ENCODE results near the gene SETBP1.

The SETBP1 gene

GRCh38 chr18:44795241-44795640 lies 114.6 kb downstream of the SETBP1 start:
- Histone ChIP-seq H3F3A (ENCODE audit: insufficient read depth, low read length) (no peaks in the 10 kb centered on the region), H3K4me1 (ENCODE audit: insufficient read depth, low read length, severe bottlenecking) (peaks cover 16% of the 10 kb centered on the region), H3K9me2 (ENCODE audit: low read depth, low read length) (no peaks in the 10 kb centered on the region), H3K27ac (ENCODE audit: low read depth, low read length, poor library complexity, severe bottlenecking) (no peak overlapping the region), H2AFZ (ENCODE audit: low read length) (no peak overlapping the region), H3K27me3 (ENCODE audit: insufficient read depth, low read length) (no peaks in the 10 kb centered on the region), H3K79me2 (ENCODE audit: insufficient read depth, low read length) (no peaks in the 10 kb centered on the region), H3K9me3 (ENCODE audit: low read length) (no peaks in the 10 kb centered on the region), H3K9ac (ENCODE audit: low read length) (no peak overlapping the region), H3K4me2 (ENCODE audit: low read length) (no peak overlapping the region), H3K36me3 (ENCODE audit: insufficient read depth, low read length) (peaks cover 2% of the 10 kb centered on the region), H3K4me3 (ENCODE audit: low read depth, low read length, poor library complexity, severe bottlenecking) (no peak overlapping the region), H4K20me1 (ENCODE audit: insufficient read depth, low read length) (no peaks in the 10 kb centered on the region)
- no peak for TF ChIP-seq EZH2 (IDR thresholded peaks at IDR 0.05; ENCODE audit: borderline replicate concordance, low read length)
- TF ChIP-seq CTCF (IDR thresholded peaks at IDR 0.05; ENCODE audit: low read length) = no peak

DNA sequence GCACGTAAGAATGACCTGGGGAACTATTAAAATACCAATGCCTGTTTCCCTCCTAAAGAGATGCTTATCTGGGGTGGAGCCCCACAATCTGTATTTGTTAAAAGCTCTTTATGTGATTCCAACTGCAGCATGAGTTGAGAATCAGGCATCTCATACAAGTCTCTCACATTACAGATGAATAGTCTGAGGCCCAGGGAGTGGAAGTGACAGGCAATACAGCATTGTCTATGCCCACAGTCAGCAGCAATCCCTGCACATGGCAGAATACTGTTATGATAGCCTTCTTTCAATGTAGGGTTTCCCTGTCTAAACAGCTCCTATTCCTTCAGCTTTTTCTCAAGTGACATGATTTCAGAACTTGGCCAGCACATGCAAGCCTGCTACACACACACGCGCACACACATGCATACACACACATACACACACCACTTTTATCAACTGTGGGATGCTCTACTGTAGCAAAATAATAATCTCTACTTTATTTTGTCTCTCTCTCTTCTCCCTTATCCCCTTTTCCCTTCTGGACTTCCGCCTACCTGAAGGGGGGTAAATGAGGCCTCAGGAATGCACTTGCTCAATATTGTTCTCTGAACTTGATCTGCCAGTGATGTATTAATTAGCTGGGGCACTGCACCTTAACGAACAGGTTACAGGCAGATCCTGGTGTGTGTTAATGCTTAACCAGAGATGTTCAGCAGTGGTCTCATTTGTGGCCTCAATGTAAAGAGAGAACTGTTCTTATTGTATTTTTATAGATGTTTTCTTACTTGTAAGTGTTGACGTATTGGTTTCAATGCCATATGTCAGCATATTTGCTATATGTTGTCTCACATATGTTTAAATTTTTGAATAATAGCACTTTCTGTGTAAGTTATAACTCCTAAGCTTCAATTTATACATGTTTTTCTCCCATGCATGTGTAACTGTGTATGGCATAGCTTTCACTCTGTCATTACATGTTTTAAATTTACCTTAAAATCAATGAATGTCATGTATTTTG lies 116.0 kb downstream of the SETBP1 start:
- H3K4me1 ChIP-seq (ENCODE audit: insufficient read depth, low read length, severe bottlenecking) = peaks cover 18% of the 10 kb centered on the region
- no peak overlapping the region for H3K27ac ChIP-seq (ENCODE audit: low read depth, low read length, poor library complexity, severe bottlenecking)
- no peaks in the 10 kb centered on the region for H3K9me2 ChIP-seq (ENCODE audit: low read depth, low read length)
- H3K27me3 ChIP-seq (ENCODE audit: insufficient read depth, low read length) = no peaks in the 10 kb centered on the region
- H3K4me2 ChIP-seq (ENCODE audit: low read length) = no peak overlapping the region
- TF ChIP-seq CTCF (IDR thresholded peaks at IDR 0.05; ENCODE audit: low read length) (no peak), EZH2 (IDR thresholded peaks at IDR 0.05; ENCODE audit: borderline replicate concordance, low read length) (no peak)
- H3K9me3 ChIP-seq (ENCODE audit: low read length) = no peaks in the 10 kb centered on the region
- H2AFZ ChIP-seq (ENCODE audit: low read length) = no peak overlapping the region
- H3K4me3 ChIP-seq (ENCODE audit: low read depth, low read length, poor library complexity, severe bottlenecking) = no peak overlapping the region
- H3K36me3 ChIP-seq (ENCODE audit: insufficient read depth, low read length) = peaks cover 6% of the 10 kb centered on the region
- H3K9ac ChIP-seq (ENCODE audit: low read length) = no peak overlapping the region
- no peaks in the 10 kb centered on the region for H4K20me1 ChIP-seq (ENCODE audit: insufficient read depth, low read length)
- no peaks in the 10 kb centered on the region for H3F3A ChIP-seq (ENCODE audit: insufficient read depth, low read length)
- H3K79me2 ChIP-seq (ENCODE audit: insufficient read depth, low read length) = no peaks in the 10 kb centered on the region

GRCh38 chr18:44798433-44799048 lies 117.9 kb downstream of the SETBP1 start:
- no peak overlapping the region for H3K4me3 ChIP-seq (ENCODE audit: low read depth, low read length, poor library complexity, severe bottlenecking)
- no peak overlapping the region for H3K4me2 ChIP-seq (ENCODE audit: low read length)
- H3K9me2 ChIP-seq (ENCODE audit: low read depth, low read length) = no peaks in the 10 kb centered on the region
- H3K4me1 ChIP-seq (ENCODE audit: insufficient read depth, low read length, severe bottlenecking) = peaks cover 18% of the 10 kb centered on the region
- no peaks in the 10 kb centered on the region for H3F3A ChIP-seq (ENCODE audit: insufficient read depth, low read length)
- TF ChIP-seq CTCF (IDR thresholded peaks at IDR 0.05; ENCODE audit: low read length) = no peak
- TF ChIP-seq EZH2 (IDR thresholded peaks at IDR 0.05; ENCODE audit: borderline replicate concordance, low read length) = no peak
- H2AFZ ChIP-seq (ENCODE audit: low read length) = no peak overlapping the region
- no peaks in the 10 kb centered on the region for H3K27me3 ChIP-seq (ENCODE audit: insufficient read depth, low read length)
- H3K79me2 ChIP-seq (ENCODE audit: insufficient read depth, low read length) = no peaks in the 10 kb centered on the region
- H3K9ac ChIP-seq (ENCODE audit: low read length) = no peak overlapping the region
- H4K20me1 ChIP-seq (ENCODE audit: insufficient read depth, low read length) = no peaks in the 10 kb centered on the region
- H3K36me3 ChIP-seq (ENCODE audit: insufficient read depth, low read length) = peaks cover 6% of the 10 kb centered on the region
- no peaks in the 10 kb centered on the region for H3K9me3 ChIP-seq (ENCODE audit: low read length)
- peak overlapping the region; percentile 8 for H3K27ac ChIP-seq (ENCODE audit: low read depth, low read length, poor library complexity, severe bottlenecking)
